NOMO-1 treated with dmso at 0.1 percent for 144 hours (cell line): ENCODE data around the gene UBE2G1.
"Not testable (repeated sequence)": the region's sequence is repeated elsewhere in the genome, so short reads cannot be mapped to it uniquely, and the experiment has no call there.

Experiments used
- DNase-seq: peaks from one replicate; lab custom pipeline; 2025; ENCODE audit not compliant: unreplicated experiment; lab: John Stamatoyannopoulos, UW

UBE2G1 gene

GRCh38 chr17:4366327-4367063 lies at the start of gene UBE2G1:
UBE2G1 (minus strand) TSS chr17:4366675; CDS start chr17:4366316, 359 bp downstream.
- peak; percentile 100 for DNase-seq

- peak; percentile 75 for DNase-seq
Observed at GRCh38 chr17:4412933-4413831, 46.7 kb upstream of the UBE2G1 start.

- DNase-seq = no peak
Observed at GRCh38 chr17:4411201-4411600, 44.7 kb upstream of the UBE2G1 start.

- no peak for DNase-seq
Observed at GRCh38 chr17:4409659-4410058, 43.2 kb upstream of the UBE2G1 start.

- DNase-seq = no peak
Observed at GRCh38 chr17:4407851-4408250, 41.4 kb upstream of the UBE2G1 start.

- no peak for DNase-seq
Observed at GRCh38 chr17:4407216-4407615, 40.7 kb upstream of the UBE2G1 start.

GRCh38 chr17:4406386-4406785 lies 39.9 kb upstream of the UBE2G1 start:
- DNase-seq = no peak

- no peak for DNase-seq
Observed at GRCh38 chr17:4405699-4406098, 39.2 kb upstream of the UBE2G1 start.

GRCh38 chr17:4405038-4405669 lies 38.7 kb upstream of the UBE2G1 start:
- no peak for DNase-seq

GRCh38 chr17:4397840-4398239 lies 31.4 kb upstream of the UBE2G1 start:
- DNase-seq = no peak

- no peak for DNase-seq
Observed at GRCh38 chr17:4395111-4395478, 28.6 kb upstream of the UBE2G1 start.

- DNase-seq = no peak
Observed at GRCh38 chr17:4394208-4395110, 28.0 kb upstream of the UBE2G1 start.

- DNase-seq = no peak
Observed at GRCh38 chr17:4393806-4394205, 27.3 kb upstream of the UBE2G1 start.

GRCh38 chr17:4389079-4389478 lies 22.6 kb upstream of the UBE2G1 start:
- no peak for DNase-seq

- DNase-seq = no peak
Observed at GRCh38 chr17:4387137-4387536, 20.7 kb upstream of the UBE2G1 start.

GRCh38 chr17:4386406-4386805 lies 19.9 kb upstream of the UBE2G1 start:
- no peak for DNase-seq

- no peak for DNase-seq
Observed at GRCh38 chr17:4381690-4382671, 15.5 kb upstream of the UBE2G1 start.

- no peak for DNase-seq
Observed at GRCh38 chr17:4378626-4379025, 12.2 kb upstream of the UBE2G1 start.

GRCh38 chr17:4377247-4377646 lies 10.8 kb upstream of the UBE2G1 start:
- not testable (repeated sequence) for DNase-seq
